IMR-90 (cell line): ENCODE results near the gene RTL9. TPM values are rescaled to one million over a fixed set of nuclear protein-coding genes. Genes with fewer than 3 reads are reported as not detected.

ENCODE experiments used
- ATAC-seq: fragments of 200-7000 bp; cut with Tn5 transposase; 2 replicates; pipeline ENCODE4 v1.9.1; 2020; ENCODE audit warnings: low read depth, mild to moderate bottlenecking, moderate library complexity
- BruUV-seq: library from RNA; stranded (reverse); fragments of 400-500 nt; replicated peaks from 2 replicates; lab custom pipeline; 2021; lab: Mats Ljungman, UMichigan
- CTCF ChIA-PET: fragments of 300-600 bp; formaldehyde crosslinking; extraction: SDS; loops from one replicate; lab custom pipeline; 2021; ENCODE audit warnings: antibody characterized with exemption; lab: Yijun Ruan, JAX
- POLR2A ChIA-PET: fragments of 300-600 bp; sonication (Branson Sonifier 250); formaldehyde crosslinking; loops from one replicate; lab custom pipeline; 2022; ENCODE audit warnings: antibody characterized with exemption; ENCODE audit not compliant: unreplicated experiment; lab: Charles Lee
- DNase-seq: peaks from one replicate; pipeline ENCODE4 v3.0.0; 2013
- H2AFZ ChIP-seq: replicated peaks from 2 replicates; pipeline ENCODE3; 2013; ENCODE audit warnings: low read length, mild to moderate bottlenecking; ENCODE audit not compliant: poor library complexity
- H2AK5ac ChIP-seq: 2 replicates; pipeline ENCODE4 v1.6.1; 2013; ENCODE audit warnings: low read depth, low read length, inconsistent platforms
- H2AK9ac ChIP-seq: replicated peaks from 2 replicates; pipeline ENCODE3; 2013; ENCODE audit warnings: mild to moderate bottlenecking, low read depth, low read length, moderate library complexity; ENCODE audit not compliant: poor library complexity
- H2BK120ac ChIP-seq: 2 replicates; pipeline ENCODE4 v1.6.1; 2013; ENCODE audit warnings: low read depth, low read length, inconsistent platforms
- H2BK15ac ChIP-seq: 3 replicates; pipeline ENCODE4 v1.6.1; 2013; ENCODE audit warnings: low read depth, low read length, inconsistent platforms
- H2BK20ac ChIP-seq: 2 replicates; pipeline ENCODE4 v1.6.1; 2013; ENCODE audit warnings: low read depth, mild to moderate bottlenecking, inconsistent platforms, low read length, moderate library complexity
- H2BK5ac ChIP-seq: 2 replicates; pipeline ENCODE4 v1.6.1; 2013; ENCODE audit warnings: mild to moderate bottlenecking, low read depth, low read length, inconsistent platforms; ENCODE audit not compliant: poor library complexity, severe bottlenecking
- H3K14ac ChIP-seq: replicated peaks from 2 replicates; pipeline ENCODE4 v1.6.1; 2013; ENCODE audit warnings: low read depth, low read length, inconsistent platforms
- H3K18ac ChIP-seq: 2 replicates; pipeline ENCODE4 v1.6.1; 2013; ENCODE audit warnings: low read depth, low read length, control low read depth
- H3K23ac ChIP-seq: 2 replicates; pipeline ENCODE4 v1.6.1; 2013; ENCODE audit warnings: low read depth, low read length, inconsistent platforms
- H3K27ac ChIP-seq: 2 replicates; pipeline ENCODE4 v1.5.1; 2013; ENCODE audit warnings: mild to moderate bottlenecking, control low read depth, low read length; ENCODE audit not compliant: insufficient read depth
- H3K27me3 ChIP-seq: 2 replicates; pipeline ENCODE4 v1.6.1; 2013; ENCODE audit warnings: low read length; ENCODE audit not compliant: control insufficient read depth, insufficient read depth
- H3K36me3 ChIP-seq: 2 replicates; pipeline ENCODE4 v1.6.1; 2013; ENCODE audit warnings: low read length, mixed read lengths; ENCODE audit not compliant: control insufficient read depth, insufficient read depth
- H3K4ac ChIP-seq: 2 replicates; pipeline ENCODE4 v1.6.1; 2013; ENCODE audit warnings: low read depth, low read length, inconsistent platforms
- H3K4me1 ChIP-seq: 2 replicates; pipeline ENCODE4 v1.6.1; 2013; ENCODE audit warnings: low read length, mixed read lengths; ENCODE audit not compliant: control insufficient read depth, insufficient read depth
- H3K4me2 ChIP-seq: 2 replicates; pipeline ENCODE4 v1.6.1; 2013; ENCODE audit warnings: low read depth, mild to moderate bottlenecking, control low read depth, low read length, moderate library complexity
- H3K4me3 ChIP-seq: 2 replicates; pipeline ENCODE4 v1.5.1; 2013; ENCODE audit warnings: low read depth, mild to moderate bottlenecking, control low read depth, low read length, moderate library complexity; ENCODE audit not compliant: insufficient read depth
- H3K56ac ChIP-seq: 2 replicates; pipeline ENCODE4 v1.6.1; 2013; ENCODE audit warnings: low read length, inconsistent platforms; ENCODE audit not compliant: insufficient read depth; ENCODE audit errors: extremely low read depth
- H3K79me1 ChIP-seq, 2 experiments: 2 replicates each; pipeline ENCODE4 v1.6.1; 2013; ENCODE audit warnings: low read length in 2 of 2, inconsistent platforms in 1 of 2, low read depth in 1 of 2
- H3K9ac ChIP-seq: 2 replicates; pipeline ENCODE4 v1.6.1; 2013; ENCODE audit warnings: low read depth, low read length, control low read depth
- H3K9me1 ChIP-seq: 2 replicates; pipeline ENCODE4 v1.6.1; 2013; ENCODE audit warnings: low read length, inconsistent platforms; ENCODE audit not compliant: insufficient read depth
- H3K9me3 ChIP-seq: 2 replicates; pipeline ENCODE4 v1.6.1; 2013; ENCODE audit warnings: low read length; ENCODE audit not compliant: control insufficient read depth, insufficient read depth
- H4K20me1 ChIP-seq: 2 replicates; pipeline ENCODE4 v1.6.1; 2013; ENCODE audit warnings: low read length, inconsistent platforms; ENCODE audit not compliant: insufficient read depth
- H4K5ac ChIP-seq: 2 replicates; pipeline ENCODE4 v1.6.1; 2013; ENCODE audit warnings: mild to moderate bottlenecking, low read depth, low read length, control low read depth
- H4K8ac ChIP-seq, 2 experiments: 2 replicates each; pipeline ENCODE4 v1.6.1; 2013; ENCODE audit warnings: low read depth in 2 of 2, low read length in 2 of 2, control low read depth in 1 of 2, inconsistent platforms in 1 of 2
- H4K91ac ChIP-seq: 2 replicates; pipeline ENCODE4 v1.6.1; 2013; ENCODE audit warnings: low read depth, low read length, inconsistent platforms; ENCODE audit not compliant: insufficient read depth
- RAD21 ChIP-seq: IDR thresholded peaks from 2 replicates; pipeline ENCODE4 v1.6.1; 2012; ENCODE audit warnings: low read length, improper control_type of control experiment
- WGBS, 2 experiments: methylation state at CpG; one replicate each; pipeline versions ENCODE4 v1.1.5 to v1.1.7; 2013; ENCODE audit warnings: missing lambda C conversion rate in 2 of 2; ENCODE audit not compliant: insufficient read length in 1 of 2; ENCODE audit errors: extremely low coverage in 2 of 2; 5-methylcytosine and 5-hydroxymethylcytosine counted together
- dilution Hi-C: fragments of 300-500 bp; cut with HindIII; formaldehyde crosslinking; loops from one replicate; pipeline ENCODE4 v1.14.3; 2018; ENCODE audit warnings: low sequenced_read_pairs; ENCODE audit not compliant: unreplicated experiment
- in situ Hi-C: fragments of 300-500 bp; cut with MboI; formaldehyde crosslinking; loops from 3 replicates; pipeline ENCODE4 v1.14.3; 2019; ENCODE audit warnings: low sequenced_read_pairs, inconsistent platforms, mixed read lengths
- intact Hi-C: fragments of 100-400 bp; cut with micrococcal nuclease; formaldehyde crosslinking; loops from 2 replicates; pipeline ENCODE4 v1.10.0; 2022
- polyA plus RNA-seq, 3 experiments: library from polyadenylated mRNA; depleted of rRNA; stranded (reverse); fragments of >200 nt; gene quantifications; 2 replicates each; pipeline ENCODE4 v1.2.3, GENCODE V29; 2012; ENCODE audit warnings: low replicate concordance in 1 of 3
- total RNA-seq: library from RNA; depleted of rRNA; stranded (reverse); fragments of >200 nt; gene quantifications from 2 replicates; pipeline ENCODE4 v1.2.3, GENCODE V29; 2012
- TF ChIP-seq, protein P1 (sequence below): conservative IDR thresholded peaks from 2 replicates; pipeline ENCODE4 v1.5.1; 2012; ENCODE audit warnings: mild to moderate bottlenecking, low read depth, low read length, improper control_type of control experiment

Gene RTL9
- total and polyA plus RNA-seq, 2 of the 4 experiments (the other 2 are of a cell fraction): 0.26 to 0.90 TPM

DNA sequence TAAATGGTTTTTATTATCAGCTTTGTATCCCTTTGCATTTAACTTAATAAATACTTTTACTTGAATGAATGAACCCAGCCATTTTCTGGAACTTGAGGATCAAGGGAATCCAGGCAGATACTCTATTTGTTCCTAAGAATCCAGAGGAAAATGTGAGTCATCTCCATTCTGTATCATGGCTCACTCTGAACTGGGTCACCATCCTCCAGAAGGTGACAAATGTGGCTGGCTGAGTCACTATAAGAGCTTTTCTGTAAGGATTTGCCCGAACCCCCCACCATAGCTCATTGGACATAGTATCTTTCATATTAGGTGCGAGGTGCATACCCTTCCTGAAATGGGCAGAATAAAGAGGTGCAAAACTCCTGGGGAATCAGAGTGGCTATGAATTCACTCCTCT lies 25.8 kb downstream of the RTL9 start:
- Histone ChIP-seq H4K91ac (no peak overlapping the region), H4K5ac (no peak overlapping the region), H3K9me3 (no peaks in the 10 kb centered on the region), H2BK5ac (peak overlapping the region; percentile 84), H2BK15ac (peak overlapping the region; percentile 66; the same call in 1 of the 3 replicates), H3K36me3 (no peaks in the 10 kb centered on the region), H3K4me3 (no peak overlapping the region), H4K8ac (no peak overlapping the region), H3K14ac (no peak overlapping the region), H3K56ac (no peak overlapping the region), H2AK5ac (no peak overlapping the region), H2BK20ac (no peak overlapping the region), H3K27me3 (peaks cover 2% of the 10 kb centered on the region), H3K4ac (peak overlapping the region; percentile 10; the same call in 1 of the 2 replicates), H3K9ac (no peak overlapping the region), H2AK9ac (no peak overlapping the region), H2AFZ (no peak overlapping the region), H3K23ac (peak overlapping the region; percentile 33; the same call in 1 of the 2 replicates), H3K18ac (peak overlapping the region; percentile 6; the same call in 1 of the 2 replicates), H3K4me1 (peaks cover 6% of the 10 kb centered on the region), H3K79me1 (no peaks in the 10 kb centered on the region), H2BK120ac (peak overlapping the region; percentile 61), H3K27ac (no peak overlapping the region), H4K20me1 (no peaks in the 10 kb centered on the region), H3K9me1 (no peaks in the 10 kb centered on the region), H3K4me2 (no peak overlapping the region)
- dilution Hi-C loops: no loop called here
- DNase-seq: peak; percentile 75
- no peak for ATAC-seq
- in situ Hi-C loops: no loop called here
- no CpG with 5 or more reads among the region's 2 CpGs for WGBS, 2 experiments
- CTCF ChIA-PET: no interaction called here
- intact Hi-C loops: no loop called here
- TF ChIP-seq, protein P1, sequence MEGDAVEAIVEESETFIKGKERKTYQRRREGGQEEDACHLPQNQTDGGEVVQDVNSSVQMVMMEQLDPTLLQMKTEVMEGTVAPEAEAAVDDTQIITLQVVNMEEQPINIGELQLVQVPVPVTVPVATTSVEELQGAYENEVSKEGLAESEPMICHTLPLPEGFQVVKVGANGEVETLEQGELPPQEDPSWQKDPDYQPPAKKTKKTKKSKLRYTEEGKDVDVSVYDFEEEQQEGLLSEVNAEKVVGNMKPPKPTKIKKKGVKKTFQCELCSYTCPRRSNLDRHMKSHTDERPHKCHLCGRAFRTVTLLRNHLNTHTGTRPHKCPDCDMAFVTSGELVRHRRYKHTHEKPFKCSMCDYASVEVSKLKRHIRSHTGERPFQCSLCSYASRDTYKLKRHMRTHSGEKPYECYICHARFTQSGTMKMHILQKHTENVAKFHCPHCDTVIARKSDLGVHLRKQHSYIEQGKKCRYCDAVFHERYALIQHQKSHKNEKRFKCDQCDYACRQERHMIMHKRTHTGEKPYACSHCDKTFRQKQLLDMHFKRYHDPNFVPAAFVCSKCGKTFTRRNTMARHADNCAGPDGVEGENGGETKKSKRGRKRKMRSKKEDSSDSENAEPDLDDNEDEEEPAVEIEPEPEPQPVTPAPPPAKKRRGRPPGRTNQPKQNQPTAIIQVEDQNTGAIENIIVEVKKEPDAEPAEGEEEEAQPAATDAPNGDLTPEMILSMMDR: no peak
- TF ChIP-seq RAD21: no peak
- POLR2A ChIA-PET: no interaction called here
- no TSS peak for BruUV-seq
